ENCODE measurements around the gene PFKFB2. TPM values are rescaled to one million over a fixed set of nuclear protein-coding genes. Genes with fewer than 3 reads are reported as not detected.

PFKFB2 gene
- total RNA-seq, 4 donors from 2014 or later: 9.4 to 28.7 (median 12.3) TPM

- Histone ChIP-seq H3K4me1 (peaks cover 5 to 78% (median 14%) of the 10 kb centered on the region in 3 donors), H3K4me3 (peak overlapping the region; percentile 48 to 55 (median 52)), H3K9me3 (no peaks in the 10 kb centered on the region), H3K27ac (peak overlapping the region; percentile 85 to 98 (median 96)), H3K27me3 (peaks cover 0 to 12% (median 0%) of the 10 kb centered on the region in 4 donors), H3K36me3 (peaks cover 0 to 8% (median 0%) of the 10 kb centered on the region in 3 donors)
- DNase-seq: no peak
- intact Hi-C loops (cut with DNase I): no loop called here
- TF ChIP-seq CTCF (IDR thresholded peaks at IDR 0.05) (no peak), POLR2A (IDR thresholded peaks at IDR 0.05) (peak in 1 of 4 donors; percentile 19)
- WGBS, 2 donors: 29 to 48% methylated on average over 5 of the region's 5 CpGs
Measured at GRCh38 chr1:207029701-207030521, 23.2 kb upstream of the PFKFB2 start.

GRCh38 chr1:207030522-207031009 is 22.5 kb upstream of the PFKFB2 start:
- Histone ChIP-seq H3K27me3 (peaks cover 0 to 12% (median 0%) of the 10 kb centered on the region in 4 donors), H3K4me3 (peak overlapping the region; percentile 48 to 55 (median 52)), H3K36me3 (peaks cover 0 to 2% (median 0%) of the 10 kb centered on the region in 3 donors), H3K9me3 (no peaks in the 10 kb centered on the region), H3K4me1 (peaks cover 0 to 72% (median 8%) of the 10 kb centered on the region in 3 donors), H3K27ac (peak overlapping the region; percentile 85 to 98 (median 96))
- TF ChIP-seq CTCF (IDR thresholded peaks at IDR 0.05): no peak
- TF ChIP-seq POLR2A (IDR thresholded peaks at IDR 0.05): no peak
- DNase-seq: no peak
- intact Hi-C loops (cut with DNase I): no loop called here
- 41 to 58% methylated on average over 5 of the region's 5 CpGs for WGBS, 2 donors

- H3K4me1 ChIP-seq: peaks cover 0 to 67% (median 3%) of the 10 kb centered on the region in 3 donors
- no peaks in the 10 kb centered on the region for H3K9me3 ChIP-seq
- TF ChIP-seq CTCF (IDR thresholded peaks at IDR 0.05) (no peak), POLR2A (IDR thresholded peaks at IDR 0.05) (no peak)
- H3K27ac ChIP-seq: peak overlapping the region; percentile 85 to 98 (median 96)
- 17 to 40% methylated on average over 1 of the region's 1 CpG for WGBS, 2 donors
- H3K27me3 ChIP-seq: peaks cover 0 to 12% (median 0%) of the 10 kb centered on the region in 4 donors
- H3K36me3 ChIP-seq: no peaks in the 10 kb centered on the region
- no peak for DNase-seq
- intact Hi-C loops (cut with DNase I): no loop called here
- peak overlapping the region; percentile 48 to 55 (median 52) for H3K4me3 ChIP-seq
Measured at GRCh38 chr1:207031016-207031415, 22.1 kb upstream of the PFKFB2 start.

GRCh38 chr1:207031632-207032264 is 21.3 kb upstream of the PFKFB2 start:
- Histone ChIP-seq H3K4me1 (peaks cover 0 to 60% (median 0%) of the 10 kb centered on the region in 3 donors), H3K27me3 (peaks cover 0 to 12% (median 0%) of the 10 kb centered on the region in 4 donors), H3K4me3 (peak overlapping the region; percentile 48 to 55 (median 52)), H3K9me3 (no peaks in the 10 kb centered on the region), H3K36me3 (no peaks in the 10 kb centered on the region), H3K27ac (peak overlapping the region; percentile 85 to 98 (median 96))
- DNase-seq: no peak
- WGBS, 2 donors: 36 to 48% methylated on average over 7 of the region's 7 CpGs
- intact Hi-C loops (cut with DNase I): no loop called here
- TF ChIP-seq POLR2A (IDR thresholded peaks at IDR 0.05): peak in 3 of 4 donors; percentile 52 to 72 (median 64)
- no peak for TF ChIP-seq CTCF (IDR thresholded peaks at IDR 0.05)
